K562 (cell line): ENCODE data around the gene TRIM47. TPM values are rescaled to one million over a fixed set of nuclear protein-coding genes. Genes with fewer than 3 reads are reported as not detected.
A peak's percentile ranks its signal among the peaks of the same experiment; 100 is the strongest.

Source experiments
- BDP1 ChIP-seq: IDR thresholded peaks from 3 replicates; pipeline ENCODE4 v1.6.1; 2011; ENCODE audit not compliant: insufficient read length, insufficient read depth
- CHD1 ChIP-seq: fragments of 200-600 bp; sonication (generic); IDR thresholded peaks from one replicate; pipeline ENCODE4 v1.6.1; 2012; ENCODE audit warnings: mild to moderate bottlenecking, moderate library complexity, low read length, inconsistent platforms
- CUX1 ChIP-seq: fragments of 200-800 bp; sonication (Bioruptor generic); IDR thresholded peaks from 2 replicates; pipeline ENCODE4 v1.6.1; 2016; ENCODE audit warnings: missing genetic modification characterization, missing compliant biosample characterization
- DMBX1 ChIP-seq: fragments of 250-450 bp; sonication (Bioruptor Pico); IDR thresholded peaks from 2 replicates; pipeline ENCODE4 v1.8.0; 2022; ENCODE audit warnings: inconsistent platforms, mild to moderate bottlenecking, moderate library complexity, borderline replicate concordance
- DPF2 ChIP-seq: fragments of 450-650 bp; IDR thresholded peaks from 2 replicates; pipeline ENCODE4 v1.6.1; 2016
- IFI16 ChIP-seq: fragments of 250-450 bp; sonication (Bioruptor Pico); IDR thresholded peaks from 2 replicates; pipeline ENCODE4 v2.1.2; 2022; ENCODE audit warnings: mild to moderate bottlenecking, inconsistent platforms
- MAFF ChIP-seq: IDR thresholded peaks from 2 replicates; pipeline ENCODE4 v1.6.1; 2012; ENCODE audit warnings: low read length, improper control_type of control experiment
- MBD2 ChIP-seq: sonication (generic); IDR thresholded peaks from 2 replicates; pipeline ENCODE4 v1.6.1; 2016; ENCODE audit warnings: low read depth, borderline replicate concordance
- MCM5 ChIP-seq: fragments of 450-650 bp; IDR thresholded peaks from 2 replicates; pipeline ENCODE4 v1.6.1; 2016; ENCODE audit warnings: low read depth
- PPARD ChIP-seq: fragments of 250-450 bp; sonication (Bioruptor Pico); IDR thresholded peaks from 2 replicates; pipeline ENCODE4 v1.8.0; 2022; ENCODE audit warnings: inconsistent platforms, mild to moderate bottlenecking, moderate library complexity
- RBBP5 ChIP-seq: fragments of 200-600 bp; sonication (generic); IDR thresholded peaks from 2 replicates; pipeline ENCODE4 v1.6.1; 2012; ENCODE audit warnings: borderline replicate concordance, mild to moderate bottlenecking, low read length, control low read depth, inconsistent platforms; ENCODE audit not compliant: insufficient read depth, poor library complexity, severe bottlenecking
- RNF219 ChIP-seq: fragments of 250-450 bp; sonication (Bioruptor Pico); IDR thresholded peaks from 2 replicates; pipeline ENCODE4 v1.5.0; 2022; ENCODE audit warnings: mild to moderate bottlenecking
- SOX6 ChIP-seq: fragments of 450-650 bp; IDR thresholded peaks from 2 replicates; pipeline ENCODE4 v1.6.1; 2014; ENCODE audit warnings: mild to moderate bottlenecking
- SUPT5H ChIP-seq: fragments of 450-650 bp; IDR thresholded peaks from 2 replicates; pipeline ENCODE4 v1.6.1; 2016
- ZFP1 ChIP-seq: fragments of 450-650 bp; formaldehyde crosslinking; IDR thresholded peaks from 2 replicates; pipeline ENCODE4 v1.4.0; 2020; ENCODE audit warnings: mild to moderate bottlenecking, mixed read lengths
- ZNF212 ChIP-seq: fragments of 450-650 bp; formaldehyde crosslinking; IDR thresholded peaks from 2 replicates; pipeline ENCODE4 v1.4.0; 2020; ENCODE audit warnings: mild to moderate bottlenecking
- ZNF395 ChIP-seq: fragments of 200-800 bp; sonication (Bioruptor generic); IDR thresholded peaks from 2 replicates; pipeline ENCODE4 v1.6.1; 2017; ENCODE audit warnings: missing genetic modification characterization, missing compliant biosample characterization
- ZNF512 ChIP-seq: IDR thresholded peaks from 2 replicates; pipeline ENCODE4 v1.6.1; 2016; ENCODE audit warnings: missing genetic modification characterization, missing compliant biosample characterization
- ZNF586 ChIP-seq: fragments of 450-650 bp; formaldehyde crosslinking; conservative IDR thresholded peaks from 2 replicates; pipeline ENCODE4 v1.4.0; 2020; ENCODE audit warnings: mild to moderate bottlenecking, moderate library complexity
- ZNF766 ChIP-seq: fragments of 200-800 bp; sonication (Bioruptor generic); conservative IDR thresholded peaks from 2 replicates; pipeline ENCODE4 v1.6.1; 2016; ENCODE audit warnings: missing genetic modification characterization, missing compliant biosample characterization
- ZNF778 ChIP-seq: fragments of 450-650 bp; formaldehyde crosslinking; IDR thresholded peaks from 2 replicates; pipeline ENCODE4 v1.4.0; 2020; ENCODE audit warnings: mild to moderate bottlenecking, moderate library complexity
- polyA plus RNA-seq, 8 experiments: library from polyadenylated mRNA; depleted of rRNA in 4 of 8; stranded (reverse) in 5 of 8; unstranded in 3 of 8; fragments of >200 nt; fragmentation: Nextera tagmentation in 2 of 8; fragmentation: Illumina TruSeq in 1 of 8; extraction: Ambion mirVana in 2 of 8; extraction: Trizol in 1 of 8; gene quantifications; 2 replicates each; pipeline versions ENCODE4 v1.2.1 to v1.2.3, GENCODE V29; 2011 to 2014; ENCODE audit warnings: inconsistent platforms in 1 of 8, missing spikeins in 1 of 8
- total RNA-seq, 7 experiments: library from RNA; depleted of rRNA in 6 of 7; stranded (reverse); fragments of >200 nt in 6 of 7; fragmentation: Illumina TruSeq in 2 of 7; extraction: Trizol in 2 of 7; gene quantifications; 2 replicates each; pipeline versions ENCODE4 v1.2.1 to v1.2.3, GENCODE V29; 2011 to 2021; ENCODE audit warnings: low replicate concordance in 1 of 7

The TRIM47 gene
- total and polyA plus RNA-seq, 9 of the 15 experiments (the other 6 are each of a cell fraction or from before 2014, with no cell fraction given), result 0.56 to 6.1 (median 3.2) TPM

- no peak for TF ChIP-seq CUX1 (CRISPR knock-in tag)
- no peak for TF ChIP-seq ZNF512 (tag)
- no peak for TF ChIP-seq BDP1
- TF ChIP-seq PPARD (CRISPR knock-in tag), result no peak
- TF ChIP-seq DMBX1 (CRISPR knock-in tag), result no peak
- no peak for TF ChIP-seq ZNF586 (CRISPR knock-in tag)
- TF ChIP-seq SUPT5H, result no peak
- TF ChIP-seq SOX6, result no peak
- no peak for TF ChIP-seq MAFF
- TF ChIP-seq MBD2, result no peak
- no peak for TF ChIP-seq MCM5
- no peak for TF ChIP-seq CHD1
- no peak for TF ChIP-seq DPF2
- TF ChIP-seq RNF219 (CRISPR knock-in tag), result no peak
- TF ChIP-seq ZNF395 (CRISPR knock-in tag), result no peak
- peak; percentile 30; the same call in 1 of the 2 replicates for TF ChIP-seq ZNF766 (CRISPR knock-in tag)
- no peak for TF ChIP-seq ZFP1 (CRISPR knock-in tag)
- TF ChIP-seq IFI16, result no peak
- TF ChIP-seq ZNF778 (CRISPR knock-in tag), result no peak
- TF ChIP-seq RBBP5, result peak; percentile 46
- no peak for TF ChIP-seq ZNF212 (CRISPR knock-in tag)
These were observed 13.9 kb downstream of the TRIM47 start (continued) for GRCh38 chr17:75864448-75864871.
